Ammon's horn (tissue), 1 donor: Measurements from ENCODE around the gene FOXJ1.

ENCODE experiments used
- DNase-seq: peaks from one replicate; pipeline ENCODE4 v3.0.0-alpha.2; 2016; ENCODE audit warnings: low spot score

FOXJ1 gene

DNA sequence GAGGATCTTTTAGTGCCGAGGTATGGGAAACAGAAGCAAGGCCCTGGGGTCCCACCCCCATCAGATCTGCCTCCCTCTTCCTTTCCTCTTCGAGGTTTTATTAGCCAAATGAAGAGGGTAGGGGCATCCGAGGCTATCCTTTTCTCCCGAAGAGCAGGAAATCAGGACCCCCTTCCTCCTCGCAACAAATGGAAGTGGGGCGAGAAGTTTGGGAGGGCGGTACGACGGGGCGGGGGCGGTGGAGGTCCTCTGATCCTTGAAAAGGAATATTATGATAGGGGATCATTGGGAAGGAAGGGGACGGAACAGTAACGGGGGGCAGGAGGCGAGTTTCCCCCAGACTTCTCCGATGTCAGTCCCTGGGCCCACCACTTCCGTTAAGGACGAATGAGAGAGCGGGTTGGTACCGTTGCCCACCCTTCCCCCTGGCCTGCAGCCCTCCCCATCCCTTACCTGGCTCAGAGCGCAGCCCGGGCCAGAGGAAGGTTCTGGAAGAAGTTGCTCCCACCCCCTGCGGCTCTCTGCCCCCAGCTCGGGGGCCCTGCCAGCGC, 309 bp downstream of the FOXJ1 start:
- DNase-seq, result no peak

DNA sequence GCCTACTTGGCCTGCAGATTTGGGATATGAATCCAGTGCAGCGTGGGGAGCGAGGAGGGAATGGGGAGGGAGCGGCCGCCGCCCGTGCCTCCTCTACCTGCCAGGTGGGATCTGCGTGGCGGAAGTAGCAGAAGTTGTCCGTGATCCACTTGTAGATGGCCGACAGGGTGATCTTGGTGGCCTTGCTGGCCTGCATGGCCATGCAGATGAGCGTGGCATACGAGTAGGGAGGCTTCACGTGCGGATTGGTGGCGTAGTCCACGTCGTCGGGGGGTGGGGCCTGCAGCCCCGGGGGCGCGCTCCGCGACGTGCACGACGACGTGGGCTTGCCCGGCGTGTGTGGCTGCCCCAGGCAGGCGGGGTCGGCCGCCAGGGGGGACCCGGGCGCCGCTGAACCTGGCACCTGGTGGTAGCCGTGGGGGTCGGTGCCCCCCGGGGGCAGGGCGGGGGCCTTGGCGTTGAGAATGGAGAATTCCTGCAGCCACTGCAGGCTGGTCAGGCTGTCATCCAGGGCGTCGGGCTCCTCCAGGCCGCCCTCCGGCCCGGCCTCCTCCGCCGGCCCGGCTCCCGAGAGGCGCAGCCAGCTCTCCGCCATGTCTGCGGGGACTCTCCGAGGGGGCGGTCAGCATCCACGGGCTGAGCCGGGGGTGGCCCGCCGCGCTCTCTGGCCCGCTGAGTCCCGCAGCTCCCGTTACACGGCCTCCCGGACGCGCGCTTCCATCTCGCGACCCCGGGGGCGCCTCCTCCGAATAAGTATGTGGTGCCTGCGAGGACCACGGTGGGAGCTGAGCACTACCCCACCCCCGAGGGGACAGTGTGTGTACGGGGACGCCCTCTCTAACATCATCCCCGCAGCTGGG, 1.0 kb downstream of the FOXJ1 start:
- DNase-seq, result no peak

DNA sequence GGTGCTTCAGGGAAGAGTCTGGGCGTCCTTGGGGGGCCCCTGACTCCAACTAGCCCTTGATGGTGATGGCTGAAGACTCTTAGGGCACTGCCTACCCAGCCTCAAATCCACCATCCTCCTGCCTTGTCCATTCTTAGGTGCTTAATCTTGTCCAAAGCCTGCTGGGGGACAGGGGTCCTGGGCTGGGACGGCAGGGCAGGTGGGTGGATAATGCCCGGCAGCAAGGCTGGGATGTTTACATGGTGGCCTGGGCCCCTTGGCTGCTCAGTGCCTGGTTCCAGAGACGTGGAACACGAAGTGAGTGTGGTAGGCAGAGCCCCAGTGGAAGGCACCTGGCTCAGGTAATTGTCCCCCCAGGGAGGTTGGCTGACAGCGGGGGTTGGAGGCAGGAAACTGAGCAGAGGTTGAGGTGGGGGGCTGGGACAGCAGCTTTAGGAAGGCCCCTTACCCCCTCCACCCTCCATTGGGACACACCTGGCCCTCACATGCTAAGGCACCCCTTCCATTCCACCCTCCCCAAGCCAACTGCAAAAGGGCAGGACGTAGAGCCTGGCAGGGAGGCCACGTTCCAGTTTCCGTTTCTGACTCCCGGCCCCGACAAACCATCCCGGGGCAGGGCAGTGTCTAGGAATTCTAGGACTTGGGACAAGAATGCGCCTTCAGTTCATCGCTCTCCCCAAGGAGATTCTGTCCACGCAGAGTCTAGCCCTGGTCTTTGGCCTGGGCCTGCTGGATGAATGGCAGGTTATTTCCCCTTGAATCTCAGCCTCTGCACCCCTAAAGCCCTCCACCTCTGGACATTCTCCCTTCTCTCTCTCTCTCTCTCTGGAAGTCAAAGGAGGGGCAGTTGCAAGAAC, 1.9 kb downstream of the FOXJ1 start:
- no peak for DNase-seq

DNA sequence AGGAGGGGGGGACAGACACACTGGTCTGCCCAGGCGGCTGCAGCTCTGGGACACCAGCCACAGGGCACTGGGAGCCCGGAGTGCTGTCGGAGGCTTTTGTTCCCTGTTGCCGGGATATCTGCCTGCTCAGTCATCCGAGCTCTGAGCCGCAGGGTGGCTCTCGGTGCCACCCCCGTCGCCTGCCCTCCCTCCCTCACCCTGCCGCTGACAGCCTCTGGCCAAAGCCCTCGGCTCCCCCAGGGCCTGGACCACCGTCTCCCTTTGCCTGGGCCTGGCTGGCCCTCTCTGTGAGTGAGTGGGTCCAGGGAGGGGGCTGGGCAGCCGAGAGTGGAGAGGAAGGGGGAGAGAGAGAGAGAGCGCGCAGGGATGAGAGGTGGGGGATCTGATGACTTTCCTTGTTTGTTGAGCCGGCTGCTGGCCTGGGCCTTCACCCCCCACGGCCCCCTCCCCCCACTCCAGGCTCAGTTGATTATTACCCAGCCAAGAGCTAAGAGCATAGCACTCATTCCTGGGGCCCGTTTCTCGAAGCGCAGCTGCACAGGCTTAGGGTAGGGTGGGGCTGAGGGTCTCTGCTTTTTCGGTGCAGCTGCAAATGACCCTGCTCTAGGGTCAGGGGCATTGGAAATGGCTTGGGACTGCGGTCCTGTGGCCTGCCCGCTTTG, 2.7 kb downstream of the FOXJ1 start:
- peak; percentile 82 for DNase-seq

DNA sequence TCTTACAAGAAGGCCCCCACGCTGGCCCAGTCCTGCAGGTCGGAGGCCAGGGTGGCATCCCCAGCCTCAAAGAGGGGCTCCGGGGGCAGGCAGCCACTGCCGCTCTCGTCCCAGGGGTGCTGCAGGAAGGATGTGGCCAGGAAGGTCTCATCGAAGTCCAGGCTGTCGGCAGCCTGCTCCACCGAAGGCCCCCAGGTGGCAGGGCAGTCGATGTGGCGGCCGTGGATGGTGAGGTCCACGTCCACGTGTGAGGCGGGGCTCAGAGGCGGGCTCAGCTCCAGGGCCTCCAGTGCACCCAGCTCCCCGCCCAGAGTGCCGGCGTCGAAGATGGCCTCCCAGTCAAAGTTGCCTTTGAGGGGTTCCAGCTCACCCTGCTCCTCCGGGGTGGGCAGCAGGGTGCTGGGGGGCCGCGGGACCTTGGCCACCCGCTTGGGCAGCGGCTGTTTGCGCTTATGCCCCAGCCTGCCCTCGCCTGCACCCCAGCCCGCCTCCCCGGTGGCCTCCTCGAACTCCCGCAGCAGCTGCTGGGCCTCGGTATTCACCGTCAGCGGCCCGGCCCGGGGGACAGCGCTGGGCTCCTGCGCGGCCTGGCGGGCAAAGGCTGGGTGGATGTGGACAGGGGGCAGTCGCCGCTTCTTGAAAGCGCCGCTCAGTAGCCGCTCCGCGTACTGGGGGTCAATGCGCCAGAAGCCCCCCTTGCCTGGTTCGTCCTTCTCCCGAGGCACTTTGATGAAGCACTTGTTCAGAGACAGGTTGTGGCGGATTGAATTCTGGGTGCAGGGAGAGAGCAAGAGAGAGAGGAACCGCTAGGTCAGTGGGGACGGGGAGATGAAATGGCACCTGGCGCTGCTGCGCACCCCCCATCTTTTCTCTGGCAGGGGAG, 3.5 kb downstream of the FOXJ1 start:
- DNase-seq, result no peak

DNA sequence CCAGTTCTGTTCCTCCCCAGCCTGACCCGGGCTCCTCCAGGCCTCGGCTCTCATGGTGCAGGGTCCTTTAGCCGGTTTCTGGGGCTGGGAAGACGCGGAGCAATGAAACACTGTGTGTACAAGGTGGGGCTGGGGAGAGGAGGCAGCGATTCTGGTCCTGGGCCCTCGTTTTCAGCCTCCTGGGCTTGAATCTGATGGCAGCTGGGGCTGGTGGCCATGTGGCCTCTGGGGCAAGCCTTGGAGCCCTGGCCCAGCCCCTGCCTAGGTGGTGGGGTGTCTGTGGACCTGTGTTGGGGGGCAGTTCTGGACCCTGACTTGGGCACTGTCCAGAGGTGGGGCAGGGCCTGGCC, 4.1 kb downstream of the FOXJ1 start:
- no peak for DNase-seq

DNA sequence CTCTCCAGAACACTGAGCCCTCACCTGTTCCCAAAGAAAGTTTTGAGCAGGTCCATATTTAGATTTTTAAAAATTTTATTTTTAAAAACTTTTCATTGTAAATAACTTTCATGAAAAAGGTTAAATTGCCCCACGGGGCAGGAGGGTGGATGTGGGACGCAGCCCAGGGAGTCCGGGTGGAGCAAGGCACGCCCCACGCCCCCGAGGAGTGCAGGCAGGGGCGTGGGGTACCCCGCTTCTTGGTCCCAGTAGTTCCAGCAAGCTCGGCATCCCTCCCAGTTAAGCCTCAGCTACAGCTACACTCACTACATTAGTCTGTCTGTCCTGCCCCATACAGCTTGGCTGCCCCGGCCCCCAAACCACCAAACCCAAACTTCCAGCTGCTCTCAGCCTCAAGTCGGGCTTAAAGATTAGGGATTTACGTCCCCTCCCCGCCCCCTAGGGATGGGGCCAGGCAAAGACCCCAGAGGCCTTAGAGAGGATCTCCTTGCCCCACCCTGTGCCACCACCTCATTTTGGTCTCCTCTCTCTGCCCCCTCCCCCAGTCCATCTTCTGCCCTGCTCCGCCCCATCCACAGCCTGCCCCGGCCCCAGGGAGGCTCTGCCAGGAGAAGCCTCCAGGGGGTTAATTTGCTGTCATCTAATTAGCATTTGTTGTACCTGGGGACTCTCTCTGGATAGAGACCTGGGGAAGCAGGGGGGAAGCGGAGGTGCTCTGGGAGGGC, 4.6 kb downstream of the FOXJ1 start:
- DNase-seq, result no peak

DNA sequence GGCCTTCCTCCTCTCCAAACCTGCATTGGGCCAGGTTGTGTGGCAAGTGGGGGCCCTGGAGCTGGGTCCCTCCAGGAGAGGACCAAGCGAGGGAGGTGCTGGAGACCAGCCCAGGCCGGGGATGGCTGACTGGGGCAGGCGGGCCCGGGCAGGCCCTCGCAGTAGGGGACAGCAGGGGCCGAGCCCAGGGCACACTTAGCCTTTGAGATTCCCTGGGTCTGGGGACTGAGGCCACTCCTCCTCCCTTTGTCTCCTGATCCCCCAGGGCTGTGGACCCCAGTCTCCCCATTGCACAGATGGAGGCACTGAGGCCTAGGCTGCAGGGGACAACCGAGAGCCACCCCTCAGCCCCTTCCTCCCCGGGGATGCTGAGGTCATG, 5.2 kb downstream of the FOXJ1 start:
- no peak for DNase-seq

DNA sequence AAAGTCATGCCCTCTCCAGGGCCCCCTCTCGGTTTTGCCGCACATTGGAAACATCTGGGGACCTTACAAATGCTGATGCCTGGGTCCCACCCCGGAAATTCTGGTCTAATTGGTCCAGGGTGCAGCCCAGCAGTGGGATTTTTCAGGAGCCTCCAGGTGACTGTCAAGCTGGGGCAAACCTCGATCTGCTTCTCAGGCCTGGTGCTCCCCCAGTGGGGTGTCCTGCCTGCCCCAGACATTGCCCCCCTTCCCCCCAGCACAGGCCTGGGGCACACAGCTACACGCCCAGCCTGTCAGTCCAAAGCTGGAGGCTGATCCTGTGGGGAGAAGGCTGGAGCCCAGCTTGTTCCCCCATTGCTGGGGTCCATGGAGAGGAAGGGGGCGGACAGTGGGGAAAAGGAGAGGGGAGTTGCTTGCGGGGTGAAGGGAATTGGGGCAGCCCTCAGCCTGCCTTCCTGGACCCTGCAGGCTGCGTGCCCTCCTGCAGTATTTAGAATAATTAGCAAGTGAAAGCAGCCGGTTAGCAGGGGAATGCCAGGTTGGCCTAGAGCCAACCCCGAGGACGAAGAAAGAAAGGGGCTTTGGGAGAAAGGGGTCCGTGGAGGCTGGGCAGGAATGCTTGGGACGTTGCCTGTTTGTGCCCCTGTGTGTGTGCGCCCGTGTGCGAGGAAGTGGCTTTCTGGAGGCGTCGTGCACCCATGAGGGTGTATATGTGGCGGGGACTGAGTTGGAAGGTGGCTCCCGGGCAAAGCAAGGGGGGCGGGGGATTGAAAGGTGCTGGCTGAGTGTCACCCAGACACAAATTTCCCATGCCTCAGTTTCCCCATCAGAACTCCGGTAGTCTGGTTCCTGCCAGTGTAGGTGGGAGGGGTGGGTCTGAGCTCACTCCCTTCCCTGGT, 5.9 kb downstream of the FOXJ1 start:
- no peak for DNase-seq

DNA sequence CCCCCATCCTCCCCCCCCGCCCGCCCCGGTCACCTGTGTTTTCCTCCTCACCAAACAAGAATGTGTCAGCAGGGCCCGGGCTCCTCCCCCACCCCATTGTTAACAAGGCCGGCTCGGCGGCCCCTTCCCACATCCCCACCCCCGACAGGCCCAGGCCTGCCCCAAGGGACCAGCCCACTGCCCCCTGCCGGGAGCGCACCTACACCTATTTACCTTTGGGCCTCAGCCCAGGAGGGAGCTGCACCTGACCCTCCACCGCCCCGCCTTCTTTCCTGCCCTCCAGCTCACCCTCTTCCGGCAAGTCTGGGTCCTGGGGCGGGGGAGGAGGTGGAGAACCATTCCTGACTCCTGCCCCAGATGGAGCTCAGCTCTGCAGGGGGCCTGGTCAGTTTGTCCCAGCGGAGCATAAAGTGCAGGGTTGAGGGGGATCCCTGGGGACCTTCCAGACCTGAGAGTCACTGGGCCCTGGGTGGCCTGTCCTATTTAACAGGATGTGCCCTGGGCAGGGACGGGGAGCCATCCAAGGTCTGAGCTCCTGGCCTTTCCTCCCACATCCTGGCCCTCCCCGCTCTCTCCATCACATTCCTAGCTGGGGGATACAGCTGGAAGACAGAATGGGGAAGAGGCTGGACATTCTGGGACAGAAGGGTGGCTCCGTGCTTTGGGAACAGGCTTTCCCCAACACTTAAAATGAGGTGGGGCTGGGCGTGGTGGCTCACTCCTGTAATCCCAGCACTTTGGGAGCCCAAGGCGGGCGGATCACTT, 8.3 kb downstream of the FOXJ1 start:
- DNase-seq, result no peak

DNA sequence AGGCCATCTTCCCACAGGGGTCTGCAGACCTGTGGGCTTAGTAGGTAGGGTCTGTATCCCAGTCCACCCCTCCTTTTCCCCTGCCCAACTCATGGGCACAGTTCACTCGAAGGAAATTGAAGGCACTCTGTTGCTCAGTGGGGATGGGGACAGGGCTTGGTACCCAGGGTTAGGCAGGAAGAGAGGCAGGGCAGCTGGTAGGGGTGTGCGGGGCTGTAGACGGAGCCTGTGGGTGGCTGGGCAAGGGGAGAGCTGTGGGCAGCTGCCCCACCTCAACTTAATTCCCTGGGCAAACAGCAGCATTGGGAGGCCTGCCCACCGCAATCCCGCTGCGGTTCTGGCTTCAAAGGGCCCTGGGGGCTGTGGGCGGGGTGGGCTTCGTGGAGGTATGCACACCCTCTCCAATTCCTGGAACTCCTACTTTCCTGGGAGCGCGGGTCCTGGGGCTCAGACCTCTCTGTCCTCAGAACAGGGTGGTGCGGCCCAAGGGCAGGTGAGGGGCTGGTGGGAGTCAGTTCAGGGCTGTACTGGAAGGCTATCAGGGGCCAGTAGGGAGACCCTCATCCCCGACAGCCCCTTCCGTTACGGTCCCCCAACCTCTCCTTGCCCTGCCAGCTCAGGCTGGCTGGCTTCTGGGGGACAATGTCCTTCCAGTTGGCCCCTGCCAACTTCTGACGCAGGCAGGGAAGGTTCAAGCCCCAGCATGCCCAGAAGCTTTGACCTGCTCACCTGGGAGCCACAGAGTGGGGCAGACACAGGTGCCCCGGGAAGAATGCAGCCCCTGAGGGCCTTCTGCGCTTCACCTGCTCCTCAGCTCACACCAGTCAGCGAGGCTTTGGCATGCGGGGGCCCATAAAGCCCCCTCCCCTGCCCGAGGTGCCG, 9.1 kb downstream of the FOXJ1 start:
- DNase-seq, result no peak

DNA sequence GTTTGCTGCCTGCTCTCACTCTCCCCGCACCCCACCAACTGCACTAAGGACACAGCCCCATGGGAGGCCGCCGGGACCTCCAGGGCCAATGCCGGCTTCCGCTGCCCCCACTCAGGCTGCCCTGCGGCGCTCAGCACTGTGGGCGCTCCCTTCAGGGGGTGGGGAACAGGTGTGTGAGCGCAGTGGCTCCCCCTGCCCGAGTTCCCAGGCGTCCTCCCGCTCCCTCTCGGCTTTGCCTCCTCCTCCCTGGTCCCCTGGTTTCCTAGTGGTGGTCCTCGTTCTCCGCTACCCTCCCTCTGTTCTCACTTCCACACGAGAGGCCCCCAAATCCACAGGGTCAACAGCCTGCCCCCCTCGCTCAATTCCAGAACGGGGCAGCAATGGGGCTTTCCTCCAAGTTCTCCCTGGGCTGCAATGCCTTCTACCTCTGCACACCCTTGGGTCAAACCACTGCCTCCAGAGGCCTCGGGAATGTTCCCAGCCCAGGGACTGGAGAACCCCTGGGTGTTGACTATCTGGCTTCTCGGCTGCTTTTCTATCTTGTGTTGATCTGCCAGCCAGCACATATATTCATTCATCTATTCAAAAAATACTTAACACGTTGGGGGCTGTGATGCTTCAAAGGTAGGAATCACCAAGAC, 9.9 kb downstream of the FOXJ1 start:
- DNase-seq, result no peak

DNA sequence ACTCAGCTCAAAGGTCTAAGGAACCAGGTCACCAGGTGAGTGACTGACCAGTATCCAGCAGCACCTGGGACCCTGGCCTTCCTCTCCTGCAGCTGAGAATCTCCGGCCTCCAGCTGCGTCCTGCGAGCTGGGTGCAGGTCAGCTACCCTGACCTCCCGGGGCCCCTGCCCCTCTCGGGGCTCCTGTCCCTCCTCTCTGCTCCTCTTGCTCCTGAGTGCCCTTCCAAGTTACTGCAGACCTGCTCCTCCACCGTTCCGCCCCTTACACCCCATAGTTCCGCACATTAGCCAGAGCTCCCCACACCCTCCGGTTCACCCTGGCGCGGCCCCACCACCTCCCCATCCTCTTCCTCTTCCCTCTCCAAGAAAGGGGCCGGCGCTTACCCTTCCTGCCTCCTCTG, 10.6 kb downstream of the FOXJ1 start:
- no peak for DNase-seq

DNA sequence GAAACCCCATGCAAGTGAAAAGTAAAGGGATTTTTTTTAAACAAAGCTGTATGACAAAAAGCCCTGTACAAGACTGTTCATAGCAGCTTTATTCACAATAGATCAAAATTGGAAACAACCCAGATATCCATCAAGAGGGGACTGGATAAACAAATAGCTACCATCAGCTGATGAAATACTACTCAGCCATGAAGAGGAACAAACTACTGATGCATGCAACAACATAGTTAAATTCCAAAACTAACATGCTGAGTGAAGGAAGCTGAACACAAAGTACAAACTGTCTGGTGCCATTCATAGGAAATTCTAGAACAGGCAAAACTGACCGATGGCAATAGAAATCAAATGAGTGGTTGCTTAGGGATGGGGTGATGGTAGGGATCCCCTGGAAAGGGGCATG, 15.1 kb downstream of the FOXJ1 start:
- DNase-seq, result no peak

DNA sequence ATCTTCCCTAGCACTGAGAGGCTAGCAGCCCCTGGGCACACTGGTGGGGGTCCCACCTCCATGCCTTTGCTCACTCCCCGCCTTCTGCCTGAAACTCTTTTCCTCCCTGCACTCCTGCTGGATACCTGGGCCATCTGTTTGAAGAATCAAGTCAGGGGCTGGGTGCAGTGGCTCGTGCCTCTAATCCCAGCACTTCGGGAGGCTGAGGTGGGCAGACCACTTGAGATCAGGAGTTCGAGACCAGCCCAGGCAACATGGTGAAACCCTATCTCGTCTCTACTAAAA, 15.7 kb downstream of the FOXJ1 start:
- no peak for DNase-seq

DNA sequence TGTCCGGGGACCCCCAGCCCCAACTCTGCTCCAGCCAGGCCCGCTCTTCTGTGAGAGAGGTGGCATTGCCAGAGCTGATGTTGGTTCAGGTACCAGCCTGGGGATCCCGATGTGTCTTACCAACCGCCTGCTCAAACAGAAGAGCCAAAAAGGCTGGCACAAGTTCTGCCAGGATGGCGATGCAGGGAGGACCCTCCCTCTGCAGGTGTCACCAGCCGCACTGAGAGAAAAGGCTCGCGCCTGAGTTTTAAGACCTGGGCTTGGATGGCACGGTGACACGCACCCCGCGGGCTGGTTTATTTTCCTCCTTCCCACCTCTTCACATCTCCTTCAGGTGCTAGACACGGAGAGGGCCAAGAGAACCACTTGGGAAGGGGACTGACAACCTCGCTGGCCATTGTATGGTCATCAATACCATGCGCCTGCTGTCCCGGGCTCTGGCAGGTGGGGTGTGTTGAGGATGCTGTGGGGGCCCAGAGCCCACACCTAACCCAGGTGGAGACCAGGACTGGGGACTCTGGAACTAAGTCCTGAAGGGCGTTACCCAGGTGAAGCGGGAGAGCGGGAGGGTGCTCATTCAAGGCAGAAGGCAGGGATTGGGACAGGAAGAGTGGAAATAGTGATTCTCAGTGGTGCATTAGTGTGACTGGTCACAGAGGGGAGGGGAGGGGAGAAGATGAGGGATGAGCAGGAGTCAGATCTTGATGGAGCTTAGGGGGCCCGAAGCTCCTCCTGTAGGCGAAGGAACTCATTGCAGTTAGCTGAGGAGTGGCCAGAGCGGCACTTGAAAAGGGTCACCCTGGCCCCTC, 16.3 kb downstream of the FOXJ1 start:
- no peak for DNase-seq
